GM18870 (cell line): ENCODE results near the gene GP1BA.

Experiments used
- ATAC-seq: cut with Tn5 transposase; IDR thresholded peaks from one replicate; pipeline ENCODE4 v1.9.1; 2021; ENCODE audit warnings: moderate library complexity; ENCODE audit not compliant: unreplicated experiment

GP1BA gene

DNA sequence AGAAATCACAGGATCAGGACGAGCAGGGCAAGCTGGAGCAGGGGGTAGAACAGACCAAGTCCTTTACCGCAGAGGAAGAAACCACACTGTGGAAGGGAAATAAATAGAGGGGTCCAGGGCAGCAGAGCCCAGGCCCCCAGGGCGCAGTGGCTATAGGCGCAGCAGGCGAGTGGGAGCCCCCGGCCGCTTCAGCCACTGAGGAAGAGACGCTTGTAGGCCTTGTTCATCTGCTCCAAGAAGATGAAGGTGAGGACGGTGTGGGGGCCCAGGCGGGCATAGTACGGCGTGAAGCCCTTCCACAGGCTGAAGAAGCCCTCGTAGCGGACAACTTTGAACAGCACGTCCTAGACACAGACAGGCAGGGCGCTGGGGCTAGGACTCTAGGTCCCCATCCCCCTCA is 5.5 kb downstream of the GP1BA start:
- ATAC-seq: no peak

DNA sequence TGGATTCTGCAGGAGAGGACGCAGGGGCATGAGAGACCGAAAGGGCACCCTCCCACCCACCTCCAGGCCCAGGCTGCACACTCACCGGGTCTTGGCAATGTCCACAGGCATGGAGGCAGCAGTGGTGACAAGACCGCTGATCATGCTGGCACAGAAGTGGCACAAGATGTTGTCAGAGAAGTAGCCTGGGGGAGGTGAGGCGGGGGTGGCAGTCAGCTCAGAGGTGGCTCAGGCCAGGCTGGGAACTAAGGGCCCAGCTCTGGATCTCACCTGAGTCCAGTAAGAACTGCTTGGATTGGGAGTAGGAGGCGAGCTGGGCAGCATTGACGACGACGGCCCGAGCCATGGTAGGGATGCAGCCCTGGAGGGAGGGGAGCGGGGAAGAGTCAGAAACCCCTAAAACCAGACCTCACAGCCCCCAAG is 6.0 kb downstream of the GP1BA start:
- no peak for ATAC-seq

DNA sequence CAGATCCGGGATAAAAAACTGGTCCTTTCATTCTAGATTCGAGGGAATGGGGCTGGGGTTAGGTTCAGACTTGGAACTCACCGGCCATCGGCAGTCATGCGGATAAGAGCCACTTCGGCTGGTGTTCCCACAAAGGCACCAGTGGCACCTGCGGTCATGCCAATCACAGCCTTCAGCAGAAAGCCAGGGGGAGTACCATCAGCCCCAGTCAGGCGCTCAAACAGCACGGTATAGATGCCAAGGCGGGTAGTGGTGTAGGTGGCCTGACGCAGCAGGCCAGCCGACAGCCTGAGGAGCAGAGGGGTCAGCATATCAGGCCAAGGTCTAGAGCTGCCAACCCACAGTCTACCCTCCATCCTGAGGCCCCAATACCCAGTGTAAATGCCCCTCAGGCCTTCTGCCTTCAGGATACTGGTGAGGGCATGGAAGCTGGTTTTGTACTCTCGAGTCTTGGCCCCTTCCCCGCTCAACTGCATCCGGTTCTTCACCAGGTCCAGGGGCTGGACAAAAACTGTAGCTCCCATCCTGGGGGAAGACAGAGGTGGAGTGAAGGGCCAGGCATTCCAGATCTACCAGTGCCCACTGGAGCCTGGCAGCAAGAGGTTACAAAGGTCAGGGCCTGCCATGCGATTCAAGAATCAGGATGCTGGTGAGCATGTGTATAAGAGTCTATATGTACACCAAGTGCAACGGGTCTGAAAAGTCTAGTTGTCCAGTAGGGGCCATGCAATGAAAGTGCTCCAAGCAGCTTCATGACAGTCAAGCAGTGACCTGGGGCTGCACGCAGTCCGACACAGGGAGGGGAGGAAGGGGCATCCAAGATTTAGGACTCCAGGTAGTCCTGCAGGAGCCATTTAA is 6.8 kb downstream of the GP1BA start:
- no peak for ATAC-seq

DNA sequence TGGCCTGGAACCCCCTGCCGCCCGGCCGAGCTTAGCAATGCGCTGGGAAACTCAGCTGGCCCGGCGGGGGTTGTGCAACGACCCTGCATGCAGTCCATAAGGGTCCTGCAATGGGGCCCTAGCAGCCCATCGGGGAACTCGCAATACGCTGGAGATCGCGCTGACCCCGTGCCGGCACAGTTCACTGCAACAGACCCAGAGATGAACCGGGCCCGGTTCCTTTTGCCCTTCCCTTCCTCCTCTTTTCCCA is 7.4 kb downstream of the GP1BA start:
- peak; percentile 10 for ATAC-seq

DNA sequence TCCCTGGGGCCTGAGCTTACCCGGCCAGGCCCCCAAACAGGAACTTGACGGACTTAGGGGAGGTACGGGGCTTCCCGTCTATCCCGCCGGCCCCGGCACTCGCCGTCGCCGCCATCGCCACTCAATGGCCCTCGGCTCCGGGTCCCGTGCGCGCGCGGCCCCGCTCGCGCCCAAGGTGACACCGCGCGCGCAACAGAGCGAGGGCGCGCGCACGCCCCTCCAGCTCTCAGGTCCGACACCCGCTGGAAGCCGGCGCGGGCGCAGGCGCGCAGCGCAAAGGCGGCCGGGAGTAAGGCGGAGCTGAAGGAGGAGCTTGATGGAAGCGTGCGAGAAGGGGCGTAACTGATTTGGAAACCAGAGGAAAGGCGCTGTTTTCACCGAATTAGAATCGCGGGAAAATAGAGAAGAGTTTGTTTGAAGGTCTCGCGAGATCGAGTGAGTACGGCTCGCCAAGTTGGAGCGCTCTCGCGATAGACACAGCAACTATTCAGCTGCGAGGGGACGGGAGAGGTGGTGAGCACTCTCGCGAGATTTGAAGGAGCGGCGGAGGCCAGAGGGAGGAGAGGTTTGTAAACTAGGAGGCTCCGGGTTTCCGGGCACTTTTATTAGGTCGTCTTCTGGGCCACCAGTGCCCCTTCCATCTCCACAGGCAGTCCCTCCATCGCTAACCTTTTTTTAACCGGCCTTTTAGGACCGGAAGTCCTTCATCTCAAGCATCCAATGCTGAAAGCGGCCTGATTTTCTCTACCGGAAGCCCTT is 7.9 kb downstream of the GP1BA start, which contains the start of the genes RNF167 and SLC25A11:
TSS of gene RNF167 (plus strand) at position 473 of the 759 bp plus-strand sequence. CDS start 642 bp downstream, outside the sequence.
TSS of gene SLC25A11 (minus strand) at position 251 of the 759 bp plus-strand sequence. CDS start at position 115, 136 bp downstream.
- peak; percentile 81 for ATAC-seq

DNA sequence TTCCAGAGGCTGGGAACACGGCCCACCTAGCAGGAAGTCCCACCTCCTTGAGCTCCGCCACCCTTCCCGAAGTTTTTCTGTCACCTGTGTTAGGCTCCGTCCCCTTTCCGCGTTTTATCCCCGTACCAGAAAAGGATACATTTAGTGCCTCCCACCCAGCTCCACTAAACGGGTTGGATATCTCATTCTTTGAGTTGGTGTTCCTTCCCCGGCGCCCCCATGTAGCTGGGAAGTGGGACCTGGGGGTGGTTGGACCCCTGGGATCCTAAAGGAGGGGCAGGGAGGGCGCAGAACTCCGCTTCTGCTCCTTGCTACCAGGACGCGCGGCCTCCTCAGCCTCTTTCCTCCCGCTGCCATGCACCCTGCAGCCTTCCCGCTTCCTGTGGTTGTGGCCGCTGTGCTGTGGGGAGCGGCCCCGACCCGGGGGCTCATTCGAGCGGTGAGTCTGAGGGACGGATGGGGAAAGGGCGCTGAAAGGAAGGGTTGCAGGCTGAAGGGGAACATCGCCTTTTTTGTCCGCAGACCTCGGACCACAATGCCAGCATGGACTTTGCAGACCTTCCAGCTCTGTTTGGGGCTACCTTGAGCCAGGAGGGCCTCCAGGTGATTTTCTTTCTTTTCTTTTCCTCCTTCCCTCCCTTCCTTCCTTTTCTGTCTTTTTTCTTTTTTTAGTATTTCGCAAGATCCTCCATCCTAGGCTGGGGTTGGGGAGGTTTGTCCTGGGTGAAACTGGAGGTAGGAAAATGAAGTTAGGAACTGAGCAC is 8.7 kb downstream of the GP1BA start:
- no peak for ATAC-seq

DNA sequence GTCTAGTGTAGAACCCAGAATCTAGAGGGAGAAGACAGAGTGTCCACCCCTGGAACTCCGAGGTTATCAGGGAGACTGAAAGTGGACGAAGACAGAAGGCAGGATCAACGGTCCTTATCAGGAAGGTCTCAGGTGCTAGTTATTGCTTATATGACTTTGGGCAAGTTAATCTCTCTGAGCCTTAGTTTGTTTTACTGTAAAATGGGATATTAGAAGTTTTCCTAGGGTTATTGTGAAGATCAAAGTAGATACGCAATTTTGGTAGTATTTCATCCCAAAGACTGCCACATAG is 9.2 kb downstream of the GP1BA start:
- ATAC-seq: no peak

DNA sequence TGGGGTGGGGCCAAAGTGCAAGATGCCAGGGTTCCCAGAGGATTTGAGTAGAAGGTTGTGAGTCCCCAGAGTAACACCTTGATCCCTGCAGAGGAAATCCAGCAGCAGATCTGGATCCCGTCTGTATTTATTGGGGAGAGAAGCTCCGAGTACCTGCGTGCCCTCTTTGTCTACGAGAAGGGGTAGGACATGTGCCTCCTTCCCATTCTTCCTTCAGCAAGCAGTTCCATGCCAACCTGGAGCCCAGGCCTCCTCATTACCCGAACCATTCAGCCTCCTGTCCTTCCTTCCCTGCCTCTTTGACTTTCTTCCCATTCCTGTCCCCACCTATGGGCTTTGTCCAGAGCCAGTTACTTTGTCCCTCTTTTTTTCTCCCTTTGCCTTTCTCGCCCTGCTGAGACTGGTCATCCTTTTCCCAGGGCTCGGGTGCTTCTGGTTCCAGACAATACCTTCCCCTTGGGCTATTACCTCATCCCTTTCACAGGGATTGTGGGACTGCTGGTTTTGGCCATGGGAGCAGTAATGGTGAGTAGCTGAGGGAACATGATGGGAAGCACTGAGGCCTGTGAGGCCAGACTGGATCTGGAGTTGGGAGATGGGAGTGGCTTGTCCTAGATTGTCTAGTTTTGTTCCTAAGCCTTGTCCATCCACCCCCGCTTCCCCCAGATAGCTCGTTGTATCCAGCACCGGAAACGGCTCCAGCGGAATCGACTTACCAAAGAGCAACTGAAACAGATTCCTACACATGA is 10.9 kb downstream of the GP1BA start:
- no peak for ATAC-seq

DNA sequence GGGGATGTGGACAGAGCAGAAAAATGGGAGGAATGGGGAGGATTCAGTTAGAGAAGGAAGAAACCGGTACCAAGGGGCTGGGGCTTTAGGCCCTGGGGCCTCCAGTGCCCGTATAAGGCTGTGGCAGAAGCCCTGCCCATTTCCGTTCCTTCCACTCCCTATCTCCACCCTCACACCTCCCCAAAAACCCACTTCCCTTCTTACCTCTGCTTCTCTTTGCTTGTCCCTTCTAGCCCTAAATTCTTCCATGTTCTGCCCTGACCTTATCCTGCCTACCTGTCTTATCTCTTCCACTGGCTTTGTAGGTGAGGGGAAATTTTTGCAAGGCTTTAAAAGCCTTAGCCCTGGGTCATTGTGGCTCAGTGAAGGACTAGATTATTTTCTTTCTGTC is 12.1 kb downstream of the GP1BA start:
- ATAC-seq: no peak

DNA sequence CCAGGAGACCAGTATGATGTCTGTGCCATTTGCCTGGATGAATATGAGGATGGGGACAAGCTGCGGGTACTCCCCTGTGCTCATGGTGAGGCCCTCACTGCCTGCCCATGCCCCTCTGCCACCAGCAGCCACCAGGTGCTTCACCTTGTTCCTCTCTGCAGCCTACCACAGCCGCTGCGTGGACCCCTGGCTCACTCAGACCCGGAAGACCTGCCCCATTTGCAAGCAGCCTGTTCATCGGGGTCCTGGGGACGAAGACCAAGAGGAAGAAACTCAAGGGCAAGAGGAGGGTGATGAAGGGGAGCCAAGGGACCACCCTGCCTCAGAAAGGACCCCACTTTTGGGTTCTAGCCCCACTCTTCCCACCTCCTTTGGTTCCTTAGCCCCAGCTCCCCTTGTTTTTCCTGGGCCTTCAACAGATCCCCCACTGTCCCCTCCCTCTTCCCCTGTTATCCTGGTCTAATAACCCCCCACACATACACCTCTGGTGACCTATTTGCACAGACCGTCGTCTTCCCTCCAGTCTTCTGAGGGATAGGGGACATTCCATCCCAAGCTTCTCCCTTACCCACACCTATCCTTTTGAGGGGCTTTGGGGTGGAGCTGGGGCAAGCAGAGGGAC is 12.6 kb downstream of the GP1BA start:
- ATAC-seq: no peak

DNA sequence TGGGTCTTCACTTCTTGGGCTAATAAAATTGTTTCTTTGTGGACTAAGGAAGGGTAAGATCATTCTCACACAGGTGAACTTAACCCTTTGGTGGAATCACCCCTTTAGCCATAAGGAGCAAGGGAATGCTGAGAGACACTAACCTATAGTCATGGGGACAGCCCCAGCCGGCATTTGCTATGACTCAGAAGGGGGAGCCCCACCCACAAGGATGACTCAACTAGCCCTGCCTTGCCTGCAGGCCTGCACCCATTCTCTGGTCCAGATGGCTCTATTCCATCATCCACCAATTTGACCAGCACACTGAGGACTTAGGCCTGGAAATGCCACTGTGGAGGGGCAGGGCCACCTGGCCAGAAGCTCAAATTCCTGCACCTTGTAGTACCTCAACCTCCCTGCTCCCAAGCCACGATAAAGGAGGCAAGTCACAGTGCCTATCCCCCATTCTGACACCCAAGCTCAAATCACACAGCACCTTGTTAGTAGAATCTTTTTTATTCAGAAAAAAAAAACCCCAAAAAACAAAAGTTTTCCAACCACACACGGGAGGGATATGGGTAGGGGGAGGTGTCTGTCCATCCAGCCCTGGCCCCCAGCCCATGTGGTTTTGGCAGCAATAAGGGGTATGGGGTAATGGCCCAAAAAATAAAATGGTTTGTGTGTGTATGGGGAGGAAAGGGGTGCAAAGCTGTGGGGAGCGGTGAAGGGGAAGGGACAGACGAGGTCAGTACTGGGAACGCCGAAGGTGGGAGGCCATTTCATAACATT is 13.3 kb downstream of the GP1BA start:
- ATAC-seq: peak; percentile 36

DNA sequence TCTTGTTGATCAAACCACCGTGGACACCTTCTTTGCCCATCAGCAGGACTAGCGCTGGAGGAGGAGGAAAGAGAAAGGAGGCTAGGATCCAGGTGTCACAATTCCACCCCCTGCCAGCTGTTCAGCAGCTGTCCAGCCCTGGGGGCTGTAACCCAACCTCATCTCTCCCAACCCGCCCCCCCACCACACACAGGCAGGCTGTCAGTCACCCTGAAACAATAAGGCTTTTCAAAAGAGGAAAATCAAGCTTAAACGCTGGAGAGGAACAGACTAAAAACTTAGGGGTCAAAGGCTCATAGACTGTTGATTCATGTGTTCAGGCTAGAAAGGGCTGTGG is 13.8 kb downstream of the GP1BA start:
- no peak for ATAC-seq

DNA sequence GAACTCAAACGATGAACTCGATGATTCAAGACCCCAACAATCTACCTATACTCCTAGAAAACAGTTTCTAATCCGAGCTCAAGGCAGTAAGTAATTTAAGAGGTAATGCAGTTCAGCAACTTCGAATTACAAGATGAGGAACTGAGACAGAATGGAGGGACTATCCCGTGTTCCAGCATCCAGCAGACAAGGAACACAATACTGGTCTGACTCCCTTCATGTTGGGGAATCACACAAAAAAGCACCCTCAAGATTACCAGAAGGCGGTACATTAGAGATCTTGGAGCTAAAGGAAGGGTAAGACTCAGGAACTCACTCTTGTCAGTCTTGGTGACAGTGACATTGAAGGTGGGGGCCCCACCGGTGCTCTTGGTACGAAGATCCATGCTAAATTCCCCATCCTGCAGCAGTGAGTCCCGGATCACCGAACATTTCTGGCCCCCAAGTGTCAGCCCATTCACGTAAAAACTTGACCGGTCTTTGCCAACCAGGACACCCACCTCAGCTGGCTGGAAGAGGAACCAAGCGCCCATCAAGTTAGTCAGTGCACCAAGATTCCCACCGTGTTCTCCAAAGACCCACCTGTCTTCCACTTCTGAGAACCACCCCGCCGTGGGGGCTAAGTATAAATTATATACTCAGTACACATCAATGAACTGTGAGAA is 14.4 kb downstream of the GP1BA start:
- ATAC-seq: no peak

DNA sequence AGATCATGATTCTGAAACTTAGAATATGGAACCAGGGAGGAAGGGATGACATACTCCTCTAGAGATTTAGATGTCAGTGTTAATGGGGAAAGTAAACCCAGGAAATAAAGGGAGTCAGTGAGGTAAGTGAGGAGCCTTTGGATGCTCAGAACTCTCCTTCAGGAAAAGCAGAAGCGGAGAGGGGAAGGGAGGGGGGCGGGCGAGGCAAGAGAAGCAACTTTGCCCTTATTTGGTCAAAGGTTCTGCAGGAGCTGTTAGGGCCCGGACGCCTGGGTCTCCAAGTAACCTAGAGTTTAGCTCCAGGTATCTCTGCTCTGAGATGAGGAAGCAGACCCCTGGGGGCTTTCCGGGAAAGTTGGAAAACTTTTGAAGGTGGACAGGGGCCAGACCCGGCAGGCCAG is 14.9 kb downstream of the GP1BA start:
- no peak for ATAC-seq

DNA sequence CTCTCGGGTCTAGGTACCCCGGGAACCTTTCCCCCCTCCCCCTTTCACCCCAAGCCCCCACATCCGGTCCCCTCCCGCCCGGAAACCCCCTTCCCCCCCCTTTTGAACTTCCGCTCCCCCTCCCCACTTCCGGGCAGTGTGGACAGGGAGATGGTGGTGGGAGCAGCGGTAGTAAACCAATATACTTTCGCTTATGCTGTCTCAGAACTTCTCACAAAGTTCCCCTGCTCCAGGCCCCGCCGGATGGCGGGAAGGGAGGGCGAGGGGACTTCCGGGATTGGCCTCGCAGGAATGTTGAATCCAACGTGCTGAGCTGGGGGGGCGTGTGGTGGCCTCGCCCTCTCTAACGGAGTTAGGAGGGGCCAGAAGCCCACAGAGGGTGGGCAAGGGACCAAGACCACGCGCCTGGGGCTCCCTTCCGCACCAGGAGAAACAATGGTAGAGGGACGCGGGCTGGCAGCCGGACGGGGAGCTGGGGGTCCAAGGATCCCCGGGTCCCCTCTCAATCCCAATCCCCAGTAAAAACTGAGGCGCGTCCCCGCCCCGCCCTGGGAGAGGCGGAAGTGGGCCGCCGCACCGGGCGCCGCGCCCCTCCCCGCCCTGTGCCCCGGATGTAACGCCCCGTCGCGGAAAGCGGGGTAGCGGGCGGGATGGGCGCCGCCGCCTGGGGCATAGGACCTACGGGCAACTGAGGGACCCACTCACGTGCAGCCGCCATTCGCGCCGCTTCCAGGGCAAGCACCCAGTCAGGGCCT is 15.5 kb downstream of the GP1BA start:
- no peak for ATAC-seq

DNA sequence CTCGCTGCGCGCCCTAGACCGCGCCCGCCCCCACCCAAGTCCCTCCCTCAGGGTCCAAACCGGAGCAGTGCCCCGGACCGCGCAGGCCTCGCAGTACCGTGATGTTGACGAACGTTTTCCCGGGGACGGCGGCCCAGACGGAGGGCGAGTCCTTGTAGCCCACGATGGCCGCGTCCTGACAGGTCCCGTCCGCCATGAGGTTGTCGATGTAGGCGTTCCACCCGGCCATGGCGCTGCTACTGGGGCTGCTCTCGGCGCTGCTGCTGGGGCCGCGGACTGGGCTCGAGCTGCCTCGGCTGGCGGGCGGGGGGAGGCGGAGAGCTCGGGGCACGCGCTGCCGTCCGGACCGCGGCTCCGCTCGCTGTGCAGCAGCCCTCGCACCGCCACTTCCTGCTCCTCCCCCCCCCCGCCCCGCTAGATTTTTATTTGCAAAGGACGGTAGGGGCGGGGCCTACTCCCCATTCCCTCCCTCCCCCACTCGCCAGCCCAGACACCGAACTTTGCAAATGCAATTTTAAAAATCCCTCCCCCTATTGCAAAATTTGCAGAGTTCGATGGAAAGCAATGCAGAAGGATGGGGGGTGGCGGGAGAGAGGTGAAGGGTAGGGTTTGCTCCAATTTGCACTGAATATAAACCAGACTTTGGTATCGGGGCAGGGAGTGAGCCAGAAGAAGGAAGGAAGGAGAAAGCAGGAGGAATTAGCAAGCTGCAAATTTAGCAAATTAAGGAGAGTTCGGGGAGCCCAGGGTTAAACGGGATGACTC is 16.3 kb downstream of the GP1BA start, which contains the start of gene PFN1:
TSS of gene PFN1 (minus strand) at position 365 of the 765 bp plus-strand sequence. CDS start at position 229, 136 bp downstream.
- no peak for ATAC-seq

DNA sequence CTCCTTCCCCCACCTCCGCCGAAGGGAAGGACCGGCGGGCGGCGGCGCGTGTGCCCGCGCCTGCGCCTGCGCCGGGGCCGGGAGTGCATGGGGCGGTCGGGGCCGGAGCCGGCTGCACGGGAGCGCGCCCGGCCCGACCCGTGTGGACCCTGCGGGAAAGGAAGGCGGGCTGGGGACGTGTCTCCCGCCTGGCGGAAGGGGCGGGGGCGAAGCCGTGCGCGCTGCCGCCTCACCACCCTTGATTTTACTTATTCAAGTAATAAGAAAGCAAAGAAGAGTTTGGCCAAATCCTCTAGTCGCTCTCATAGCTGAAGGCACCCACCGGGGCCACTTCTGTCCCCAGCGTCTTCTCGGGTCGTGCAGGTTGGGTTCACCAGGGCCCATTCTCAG is 16.8 kb downstream of the GP1BA start:
- no peak for ATAC-seq
